IPS DF 6.9 (cell line): ENCODE measurements around the gene OTUD1.
A peak's percentile ranks its signal among the peaks of the same experiment; 100 is the strongest.

ENCODE experiments used
- DNase-seq: peaks from one replicate; pipeline ENCODE4 v3.0.0-alpha.2; 2013; ENCODE audit warnings: low read depth, low spot score
- H3K27ac ChIP-seq: one replicate; pipeline ENCODE4 v1.5.1; 2013; ENCODE audit warnings: low read length, control low read depth
- H3K27me3 ChIP-seq: 2 replicates; pipeline ENCODE4 v1.6.1; 2013; ENCODE audit warnings: mild to moderate bottlenecking, low read length; ENCODE audit not compliant: control insufficient read depth, insufficient read depth
- H3K36me3 ChIP-seq: 2 replicates; pipeline ENCODE4 v1.6.1; 2013; ENCODE audit warnings: low read length; ENCODE audit not compliant: control insufficient read depth, insufficient read depth
- H3K4me1 ChIP-seq: 2 replicates; pipeline ENCODE4 v1.6.1; 2013; ENCODE audit warnings: low read length; ENCODE audit not compliant: control insufficient read depth, insufficient read depth
- H3K4me3 ChIP-seq: 2 replicates; pipeline ENCODE4 v1.5.1; 2013; ENCODE audit warnings: mild to moderate bottlenecking, low read length
- H3K9me3 ChIP-seq: 2 replicates; pipeline ENCODE4 v1.6.1; 2013; ENCODE audit warnings: low read length, inconsistent platforms; ENCODE audit not compliant: control insufficient read depth, insufficient read depth
- WGBS: extraction: QIAGEN DNeasy Blood & Tissue Kit; methylation state at CpG from one replicate; pipeline ENCODE4 v1.1.7; 2013; ENCODE audit warnings: mixed read lengths, missing lambda C conversion rate; ENCODE audit not compliant: insufficient read length, insufficient coverage; 5-methylcytosine and 5-hydroxymethylcytosine counted together

OTUD1 gene

DNA sequence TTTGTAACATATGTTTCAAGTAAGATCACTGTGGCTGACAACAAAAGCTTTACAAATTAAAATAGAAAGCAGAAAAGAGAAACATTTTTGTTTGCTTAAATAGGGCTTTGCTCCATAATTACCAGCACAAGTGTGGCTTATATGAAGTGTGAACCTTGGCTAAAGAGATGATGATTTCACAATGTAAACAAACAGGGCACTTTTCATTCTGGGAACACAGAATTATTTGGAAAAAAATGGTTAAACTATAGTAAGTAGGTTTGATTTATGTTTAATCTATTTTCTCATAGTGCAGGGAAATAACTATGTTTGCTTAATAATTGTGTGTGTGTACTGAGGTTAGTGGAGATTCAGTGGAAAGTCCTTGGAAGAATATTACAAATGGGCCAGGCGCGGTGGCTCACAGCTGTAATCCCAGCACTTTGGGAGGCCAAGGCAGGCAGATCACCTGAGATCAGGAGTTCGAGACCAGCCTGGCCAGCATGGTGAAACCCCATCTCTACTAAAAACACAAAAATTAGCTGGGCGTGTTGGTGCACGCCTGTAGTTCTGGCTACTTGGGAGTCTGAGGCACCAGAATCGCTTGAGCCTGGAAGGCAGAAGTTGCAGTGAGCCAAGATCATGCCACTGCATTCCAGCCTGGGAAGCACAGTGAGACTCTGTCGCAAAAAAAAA is 19.1 kb upstream of the OTUD1 start:
- Histone ChIP-seq H3K4me1 (peaks cover 1% of the 10 kb centered on the region; the same call in 1 of the 2 replicates), H3K27ac (no peak overlapping the region), H3K27me3 (no peaks in the 10 kb centered on the region), H3K9me3 (no peaks in the 10 kb centered on the region), H3K4me3 (no peak overlapping the region), H3K36me3 (no peaks in the 10 kb centered on the region)
- no peak for DNase-seq
- no CpG with 5 or more reads among the region's 7 CpGs for WGBS

DNA sequence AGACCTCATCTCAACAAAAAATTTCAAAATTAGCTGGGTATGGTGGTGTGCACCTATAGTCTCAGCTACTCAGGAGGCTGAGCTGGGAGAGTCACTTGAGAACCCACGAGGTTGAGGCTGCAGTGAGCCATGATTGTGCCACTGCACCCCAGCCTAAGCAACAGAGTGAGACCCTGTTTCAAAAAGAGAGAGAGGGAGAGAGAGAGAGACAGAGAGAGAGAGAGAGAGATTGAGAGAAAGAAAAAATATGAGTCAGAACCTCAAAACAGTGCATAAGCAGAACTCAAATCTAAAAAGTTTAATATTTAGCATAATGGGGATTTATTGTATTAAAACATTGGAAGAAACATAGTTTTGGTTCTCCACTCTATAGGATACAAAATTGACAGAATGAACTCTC is 17.5 kb upstream of the OTUD1 start:
- Histone ChIP-seq H3K9me3 (no peaks in the 10 kb centered on the region), H3K27ac (no peak overlapping the region), H3K4me3 (no peak overlapping the region), H3K27me3 (no peaks in the 10 kb centered on the region), H3K36me3 (no peaks in the 10 kb centered on the region), H3K4me1 (no peaks in the 10 kb centered on the region; the same call in 1 of the 2 replicates)
- DNase-seq: no peak
- no CpG with 5 or more reads among the region's 1 CpG for WGBS

DNA sequence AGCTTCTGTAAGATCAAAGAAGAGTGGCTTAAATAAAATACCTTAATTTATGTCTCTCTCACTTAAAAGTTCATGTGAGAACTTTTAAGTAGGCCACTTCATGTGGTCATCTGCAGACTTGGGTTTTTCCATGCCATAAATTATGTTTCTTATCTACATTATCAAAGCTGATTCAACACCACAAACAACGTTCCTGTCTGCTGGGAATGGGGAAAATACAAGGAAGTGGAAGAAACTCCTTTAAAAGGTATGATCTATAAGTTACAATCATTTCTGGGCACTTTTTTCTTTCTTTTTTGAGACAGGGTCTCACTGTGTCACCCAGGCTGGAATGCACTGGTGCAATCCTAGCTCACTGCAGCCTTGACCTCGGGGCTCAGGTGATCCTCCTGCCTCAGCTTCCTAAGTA is 16.9 kb upstream of the OTUD1 start:
- Histone ChIP-seq H3K27me3 (no peaks in the 10 kb centered on the region), H3K4me3 (no peak overlapping the region), H3K27ac (no peak overlapping the region), H3K36me3 (no peaks in the 10 kb centered on the region), H3K9me3 (no peaks in the 10 kb centered on the region), H3K4me1 (no peaks in the 10 kb centered on the region; the same call in 1 of the 2 replicates)
- no peak for DNase-seq
- no CpG with 5 or more reads among the region's 2 CpGs for WGBS

DNA sequence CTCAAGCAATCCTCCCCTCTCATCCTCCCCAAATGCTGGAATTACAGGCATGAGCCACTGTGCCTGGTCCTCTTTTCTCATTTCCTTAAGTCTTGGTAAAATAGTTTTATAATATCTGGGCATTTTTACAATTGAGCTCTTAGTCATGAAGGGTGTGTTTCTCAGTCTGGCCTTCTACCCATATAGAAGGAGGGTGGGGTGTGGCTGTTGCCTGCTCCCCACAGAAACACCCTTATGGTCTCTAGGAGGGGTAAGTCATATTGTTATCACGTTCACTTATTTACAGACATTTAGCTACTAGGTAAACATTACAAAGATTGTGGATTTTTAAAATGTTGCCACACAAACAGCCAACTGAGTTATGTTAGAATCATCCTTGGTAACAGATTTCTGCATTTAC is 6.7 kb upstream of the OTUD1 start:
- Histone ChIP-seq H3K9me3 (no peaks in the 10 kb centered on the region), H3K36me3 (no peaks in the 10 kb centered on the region), H3K4me1 (no peaks in the 10 kb centered on the region), H3K27me3 (no peaks in the 10 kb centered on the region), H3K27ac (no peak overlapping the region), H3K4me3 (no peak overlapping the region)
- no CpG with 5 or more reads among the region's 1 CpG for WGBS
- DNase-seq: no peak

DNA sequence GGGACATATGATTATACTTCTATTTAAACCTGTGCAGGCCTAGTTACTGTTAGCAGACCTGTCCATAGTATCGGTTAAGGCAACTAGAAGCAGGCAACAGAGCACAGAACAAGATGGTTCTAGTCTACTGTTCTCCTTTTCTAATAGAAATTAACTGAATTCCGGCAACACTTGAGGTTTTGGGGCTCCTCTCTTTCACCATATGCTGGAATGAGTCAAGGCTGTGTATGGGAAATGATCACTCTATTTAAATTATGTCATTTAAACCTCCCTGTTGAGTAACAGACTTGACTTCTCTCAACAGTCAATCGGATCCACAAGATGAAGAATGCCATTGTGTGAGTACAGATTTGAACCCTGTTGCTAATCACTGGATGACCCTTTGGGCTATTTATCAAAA is 6.2 kb upstream of the OTUD1 start:
- no peak for DNase-seq

DNA sequence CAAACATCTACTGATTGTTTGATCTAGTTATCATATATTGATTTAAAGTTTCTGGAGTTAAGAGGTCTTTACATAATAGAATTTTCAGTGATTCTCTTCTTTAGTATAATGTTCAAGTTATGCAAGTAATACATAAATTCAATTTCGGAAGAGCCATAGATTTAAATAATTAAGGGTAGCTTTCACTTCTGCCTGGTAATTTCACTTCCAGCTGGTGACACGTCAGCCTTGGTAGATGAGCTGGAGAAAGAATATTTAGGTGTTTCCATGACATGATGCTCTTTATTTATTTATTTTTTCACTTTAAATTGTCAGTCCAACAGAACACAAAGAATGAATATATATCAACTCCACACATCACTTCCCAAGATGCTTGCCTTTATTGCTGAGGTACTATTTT is 5.2 kb upstream of the OTUD1 start:
- Histone ChIP-seq H3K27ac (no peak overlapping the region), H3K36me3 (no peaks in the 10 kb centered on the region), H3K4me1 (no peaks in the 10 kb centered on the region), H3K4me3 (no peak overlapping the region), H3K27me3 (no peaks in the 10 kb centered on the region), H3K9me3 (no peaks in the 10 kb centered on the region)
- no CpG with 5 or more reads among the region's 2 CpGs for WGBS
- no peak for DNase-seq

More for the DNA sequence above, 6.2 kb upstream of the OTUD1 start:
- no peaks in the 10 kb centered on the region for H3K9me3 ChIP-seq
- no peaks in the 10 kb centered on the region for H3K4me1 ChIP-seq
- no CpG with 5 or more reads among the region's 3 CpGs for WGBS
- no peaks in the 10 kb centered on the region for H3K36me3 ChIP-seq
- no peak overlapping the region for H3K27ac ChIP-seq
- H3K27me3 ChIP-seq: no peaks in the 10 kb centered on the region
- H3K4me3 ChIP-seq: no peak overlapping the region

DNA sequence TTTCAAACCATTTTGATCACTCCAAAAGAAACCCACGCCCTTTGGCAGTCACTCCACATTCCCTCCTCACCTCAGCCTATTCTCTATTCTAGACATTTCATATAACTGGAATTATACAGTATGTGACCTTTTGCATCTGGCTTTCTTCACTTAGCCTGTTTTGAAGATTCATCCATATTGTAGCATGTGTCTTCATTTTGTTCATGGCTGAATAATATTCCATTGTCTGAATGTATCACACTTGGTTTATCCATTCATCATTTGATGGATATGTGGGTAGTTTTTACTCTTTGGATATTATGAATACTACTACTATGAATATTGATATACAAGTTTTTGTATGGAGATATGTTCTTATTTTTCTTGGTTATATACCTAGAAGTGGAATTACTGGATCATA is 3.5 kb upstream of the OTUD1 start:
- no CpG with 5 or more reads among the region's 1 CpG for WGBS
- Histone ChIP-seq H3K4me1 (no peaks in the 10 kb centered on the region), H3K27ac (no peak overlapping the region), H3K36me3 (no peaks in the 10 kb centered on the region), H3K9me3 (no peaks in the 10 kb centered on the region), H3K4me3 (no peak overlapping the region), H3K27me3 (no peaks in the 10 kb centered on the region)
- no peak for DNase-seq

DNA sequence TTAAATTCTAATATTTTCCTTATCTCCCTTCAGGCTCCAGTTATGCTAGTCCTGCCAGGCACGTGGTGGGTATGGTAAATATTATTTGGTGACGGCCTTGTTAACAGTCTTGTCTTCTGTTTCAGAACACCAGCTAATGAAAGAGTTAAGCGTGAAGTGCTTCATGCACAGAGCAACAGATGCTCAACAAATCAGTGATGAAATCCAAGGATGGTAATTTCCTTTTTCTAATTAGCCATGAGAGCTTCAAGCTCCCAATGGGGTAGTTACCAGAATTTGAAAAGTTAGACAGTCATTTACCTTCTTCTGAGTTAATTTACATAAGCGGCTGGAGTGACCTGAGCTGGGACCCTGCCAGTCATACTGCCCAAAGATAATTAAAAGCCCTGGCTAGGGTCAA is 1.9 kb upstream of the OTUD1 start:
- H3K4me1 ChIP-seq: no peaks in the 10 kb centered on the region
- H3K9me3 ChIP-seq: no peaks in the 10 kb centered on the region
- no CpG with 5 or more reads among the region's 4 CpGs for WGBS
- no peaks in the 10 kb centered on the region for H3K27me3 ChIP-seq
- no peak overlapping the region for H3K4me3 ChIP-seq
- no peak overlapping the region for H3K27ac ChIP-seq
- H3K36me3 ChIP-seq: no peaks in the 10 kb centered on the region
- no peak for DNase-seq

DNA sequence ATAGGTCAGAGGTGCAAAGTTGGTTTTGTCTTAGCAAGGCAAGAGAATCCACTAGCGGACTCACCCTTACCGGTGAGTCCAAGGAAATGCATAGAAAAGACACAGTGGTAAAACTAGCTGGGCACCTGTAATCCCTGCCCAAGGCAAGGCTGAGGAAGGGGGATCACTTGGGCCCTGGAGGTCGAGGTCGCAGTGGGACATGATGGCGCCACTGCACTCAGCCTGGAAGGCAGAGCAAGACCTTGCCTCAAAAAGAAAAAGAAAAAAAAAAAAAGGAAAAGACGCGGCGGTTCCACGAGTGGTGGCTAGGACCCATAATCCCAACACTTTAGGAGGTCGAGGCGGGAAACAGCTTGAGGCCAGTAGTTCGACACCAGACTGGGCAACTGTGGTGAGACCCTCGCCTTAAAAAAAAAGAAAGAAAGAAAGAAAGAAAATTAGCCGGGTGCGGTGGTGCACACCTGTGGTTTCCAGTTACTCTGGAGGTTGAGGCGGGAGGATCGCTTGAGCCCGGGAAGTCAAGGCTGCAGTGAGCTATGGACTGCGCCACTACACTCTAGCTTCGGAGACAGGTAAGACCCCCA is 820 bp upstream of the OTUD1 start:
- Histone ChIP-seq H3K36me3 (no peaks in the 10 kb centered on the region), H3K4me3 (no peak overlapping the region; the same call in 1 of the 2 replicates), H3K27me3 (no peaks in the 10 kb centered on the region), H3K4me1 (no peaks in the 10 kb centered on the region), H3K27ac (no peak overlapping the region), H3K9me3 (no peaks in the 10 kb centered on the region)
- DNase-seq: no peak
- no CpG with 5 or more reads among the region's 20 CpGs for WGBS

DNA sequence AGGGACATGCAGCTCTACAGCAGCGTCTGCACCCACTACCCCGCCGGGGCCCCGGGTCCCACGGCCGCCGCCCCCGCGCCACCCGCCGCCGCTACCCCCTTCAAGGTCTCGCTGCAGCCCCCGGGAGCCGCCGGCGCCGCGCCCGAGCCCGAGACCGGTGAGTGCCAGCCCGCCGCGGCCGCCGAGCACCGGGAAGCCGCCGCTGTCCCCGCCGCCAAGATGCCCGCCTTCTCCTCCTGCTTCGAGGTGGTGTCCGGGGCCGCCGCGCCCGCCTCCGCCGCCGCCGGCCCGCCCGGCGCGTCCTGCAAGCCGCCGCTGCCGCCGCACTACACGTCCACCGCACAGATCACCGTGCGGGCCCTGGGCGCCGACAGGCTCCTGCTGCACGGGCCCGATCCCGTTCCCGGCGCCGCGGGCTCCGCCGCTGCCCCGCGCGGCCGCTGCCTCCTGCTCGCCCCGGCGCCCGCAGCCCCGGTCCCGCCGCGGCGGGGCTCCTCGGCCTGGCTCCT is 631 bp downstream of the OTUD1 start:
- no CpG with 5 or more reads among the region's 80 CpGs for WGBS
- no peak for DNase-seq
- no peak overlapping the region for H3K27ac ChIP-seq

More for the DNA sequence above, 631 bp downstream of the OTUD1 start:
- H3K27me3 ChIP-seq: no peaks in the 10 kb centered on the region
- H3K36me3 ChIP-seq: no peaks in the 10 kb centered on the region
- no peaks in the 10 kb centered on the region for H3K9me3 ChIP-seq
- peak overlapping the region; percentile 85; the same call in 1 of the 2 replicates for H3K4me3 ChIP-seq
- no peaks in the 10 kb centered on the region for H3K4me1 ChIP-seq
